ENCODE measurements around the gene NELFA. TPM values are rescaled to one million over a fixed set of nuclear protein-coding genes. Genes with fewer than 3 reads are reported as not detected.

Gene NELFA
- polyA plus RNA-seq, 4 donors = 12.7 to 35.1 (median 22.6) TPM

DNA sequence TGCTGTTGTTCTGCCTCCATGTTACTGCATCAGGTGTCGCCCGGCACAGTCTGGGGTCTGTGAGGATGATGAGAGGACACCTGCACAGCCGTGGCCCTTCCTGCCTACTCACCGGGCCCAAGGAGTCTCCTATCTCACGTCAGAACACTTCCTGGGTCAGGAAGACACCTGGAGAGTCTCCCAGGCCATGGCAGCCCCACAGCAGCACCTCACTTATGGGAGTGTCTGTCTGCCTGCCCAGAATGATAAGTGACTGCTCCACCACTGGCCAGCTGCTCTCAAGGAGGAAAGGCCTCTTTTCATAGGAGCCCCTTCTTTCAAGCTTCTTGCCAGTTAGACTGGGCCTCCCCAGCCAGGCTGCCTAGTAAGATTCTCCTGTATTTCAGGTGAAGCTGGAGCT lies 56.1 kb downstream of the NELFA start:
- H3K36me3 ChIP-seq (ENCODE audit: control insufficient read depth in 3 of 3, insufficient read depth in 2 of 3, low read depth in 1 of 3, low read length in 3 of 3) = peaks cover 4 to 79% (median 11%) of the 10 kb centered on the region in 3 donors
- DNase-seq (no peak), FAIRE-seq (no peak)
- H3K9me3 ChIP-seq (ENCODE audit: control insufficient read depth in 2 of 2, insufficient read depth in 1 of 2, low read depth in 1 of 2, low read length in 1 of 2) = no peaks in the 10 kb centered on the region
- no peaks in the 10 kb centered on the region for H3K4me1 ChIP-seq (ENCODE audit: control insufficient read depth in 3 of 3, insufficient read depth in 2 of 3, low read depth in 1 of 3, low read length in 2 of 3)
- 61 to 76% (median 68%) methylated on average over 5 of the region's 5 CpGs for WGBS, 3 donors
- no peaks in the 10 kb centered on the region for H3K27me3 ChIP-seq (ENCODE audit: control insufficient read depth in 3 of 3, insufficient read depth in 3 of 3, low read length in 3 of 3)
- H3K27ac ChIP-seq (ENCODE audit: low read depth in 1 of 3, low read length in 2 of 3) = no peak overlapping the region
- H3K4me3 ChIP-seq (ENCODE audit: low read depth in 1 of 3, low read length in 3 of 3) = no peak overlapping the region

- H3K27ac ChIP-seq (ENCODE audit: low read depth in 1 of 3, low read length in 2 of 3) = no peak overlapping the region
- H3K9me3 ChIP-seq (ENCODE audit: control insufficient read depth in 2 of 2, insufficient read depth in 1 of 2, low read depth in 1 of 2, low read length in 1 of 2) = no peaks in the 10 kb centered on the region
- 95 to 96% (median 95%) methylated on average over 19 to 20 of the region's 20 CpGs for WGBS, 3 donors
- no peak overlapping the region for H3K4me3 ChIP-seq (ENCODE audit: low read depth in 1 of 3, low read length in 3 of 3)
- DNase-seq (no peak), FAIRE-seq (no peak)
- peaks cover 4 to 76% (median 11%) of the 10 kb centered on the region in 3 donors for H3K36me3 ChIP-seq (ENCODE audit: control insufficient read depth in 3 of 3, insufficient read depth in 2 of 3, low read depth in 1 of 3, low read length in 3 of 3)
- no peaks in the 10 kb centered on the region for H3K27me3 ChIP-seq (ENCODE audit: control insufficient read depth in 3 of 3, insufficient read depth in 3 of 3, low read length in 3 of 3)
- no peaks in the 10 kb centered on the region for H3K4me1 ChIP-seq (ENCODE audit: control insufficient read depth in 3 of 3, insufficient read depth in 2 of 3, low read depth in 1 of 3, low read length in 2 of 3)
Observed at GRCh38 chr4:1952058-1952700, 56.6 kb downstream of the NELFA start.

DNA sequence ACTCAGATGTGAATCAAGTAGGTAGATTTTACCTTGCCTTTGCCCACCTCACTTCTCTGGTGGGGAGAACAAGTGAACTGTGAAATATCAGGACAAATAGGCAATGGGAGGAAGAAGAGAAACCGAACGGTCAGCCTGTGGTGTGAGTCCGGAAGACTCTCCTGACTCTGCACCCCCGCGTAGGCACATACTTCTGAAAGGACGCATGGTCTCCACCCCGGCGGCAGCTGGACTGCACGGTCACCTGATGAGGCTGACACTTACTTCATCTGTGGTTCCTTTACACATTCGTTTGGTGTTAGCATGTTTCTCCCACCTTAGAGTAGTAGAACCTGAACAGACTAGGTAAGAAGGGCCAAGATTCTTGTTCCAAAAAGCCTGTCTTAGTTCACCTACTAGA lies 58.4 kb downstream of the NELFA start:
- FAIRE-seq = no peak
- Histone ChIP-seq H3K27me3 (ENCODE audit: control insufficient read depth in 3 of 3, insufficient read depth in 3 of 3, low read length in 3 of 3) (no peaks in the 10 kb centered on the region), H3K9me3 (ENCODE audit: control insufficient read depth in 2 of 2, insufficient read depth in 1 of 2, low read depth in 1 of 2, low read length in 1 of 2) (no peaks in the 10 kb centered on the region), H3K4me1 (ENCODE audit: control insufficient read depth in 3 of 3, insufficient read depth in 2 of 3, low read depth in 1 of 3, low read length in 2 of 3) (no peaks in the 10 kb centered on the region), H3K4me3 (ENCODE audit: low read depth in 1 of 3, low read length in 3 of 3) (no peak overlapping the region), H3K36me3 (ENCODE audit: control insufficient read depth in 3 of 3, insufficient read depth in 2 of 3, low read depth in 1 of 3, low read length in 3 of 3) (peaks cover 0 to 69% (median 8%) of the 10 kb centered on the region in 3 donors), H3K27ac (ENCODE audit: low read depth in 1 of 3, low read length in 2 of 3) (no peak overlapping the region)
- DNase-seq = no peak
- WGBS, 3 donors = 90 to 93% (median 92%) methylated on average over 10 of the region's 10 CpGs

DNA sequence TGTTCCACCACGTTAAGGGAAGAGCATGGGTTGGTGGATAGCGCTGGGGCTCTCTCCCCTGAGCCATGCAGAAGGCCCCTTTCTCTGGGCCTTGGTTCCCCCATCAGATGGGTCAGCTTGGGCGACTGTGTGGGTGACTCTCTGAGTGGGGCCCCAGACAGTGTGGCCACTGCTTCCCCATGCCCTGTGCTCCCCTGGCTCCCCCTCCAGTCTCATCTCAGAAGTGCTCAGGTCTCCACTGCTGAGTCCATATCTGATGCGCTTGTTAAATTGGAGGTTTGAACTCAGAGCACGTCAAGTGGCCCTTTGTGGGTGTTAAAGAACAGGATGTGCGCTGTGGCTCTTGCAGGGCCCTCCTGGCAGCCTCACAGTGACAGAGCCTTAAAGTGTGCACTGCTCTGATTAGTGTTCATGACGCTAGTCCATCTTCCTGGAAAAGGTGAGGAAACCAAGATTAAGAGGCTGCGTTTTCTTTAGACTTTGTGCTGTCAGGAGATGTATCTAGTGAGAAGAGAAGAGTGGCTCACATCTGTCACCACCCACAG lies 59.8 kb downstream of the NELFA start:
- Histone ChIP-seq H3K4me3 (ENCODE audit: low read depth in 1 of 3, low read length in 3 of 3) (no peak overlapping the region), H3K36me3 (ENCODE audit: control insufficient read depth in 3 of 3, insufficient read depth in 2 of 3, low read depth in 1 of 3, low read length in 3 of 3) (peaks cover 4 to 65% (median 6%) of the 10 kb centered on the region in 3 donors), H3K27ac (ENCODE audit: low read depth in 1 of 3, low read length in 2 of 3) (no peak overlapping the region), H3K4me1 (ENCODE audit: control insufficient read depth in 3 of 3, insufficient read depth in 2 of 3, low read depth in 1 of 3, low read length in 2 of 3) (no peaks in the 10 kb centered on the region), H3K27me3 (ENCODE audit: control insufficient read depth in 3 of 3, insufficient read depth in 3 of 3, low read length in 3 of 3) (no peaks in the 10 kb centered on the region), H3K9me3 (ENCODE audit: control insufficient read depth in 2 of 2, insufficient read depth in 1 of 2, low read depth in 1 of 2, low read length in 1 of 2) (no peaks in the 10 kb centered on the region)
- WGBS, 3 donors = 88 to 91% (median 90%) methylated on average over 8 of the region's 8 CpGs
- no peak for DNase-seq
- FAIRE-seq = no peak

DNA sequence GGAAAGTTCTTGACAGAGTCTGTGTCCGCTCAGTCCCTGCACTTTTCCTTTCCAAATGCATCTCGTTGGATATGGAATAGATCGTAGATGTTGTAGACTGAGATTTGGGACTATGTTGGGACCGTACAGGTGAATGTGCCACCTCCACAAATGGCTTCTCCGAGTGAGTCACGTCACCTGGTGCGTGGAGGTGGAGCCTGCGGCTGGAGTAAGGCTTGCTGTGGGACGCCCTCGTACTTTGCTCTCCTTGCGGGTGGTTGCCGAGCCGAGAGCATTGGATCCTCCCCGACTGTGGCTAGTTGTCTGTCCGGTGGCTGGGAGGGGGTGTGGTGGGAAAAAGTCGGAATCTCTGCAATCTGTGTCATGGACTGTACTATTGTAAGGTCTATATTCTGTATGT lies 60.5 kb downstream of the NELFA start:
- DNase-seq = no peak
- 91 to 94% (median 92%) methylated on average over 16 of the region's 16 CpGs for WGBS, 3 donors
- no peaks in the 10 kb centered on the region for H3K9me3 ChIP-seq (ENCODE audit: control insufficient read depth in 2 of 2, insufficient read depth in 1 of 2, low read depth in 1 of 2, low read length in 1 of 2)
- H3K4me1 ChIP-seq (ENCODE audit: control insufficient read depth in 3 of 3, insufficient read depth in 2 of 3, low read depth in 1 of 3, low read length in 2 of 3) = no peaks in the 10 kb centered on the region
- no peaks in the 10 kb centered on the region for H3K27me3 ChIP-seq (ENCODE audit: control insufficient read depth in 3 of 3, insufficient read depth in 3 of 3, low read length in 3 of 3)
- H3K36me3 ChIP-seq (ENCODE audit: control insufficient read depth in 3 of 3, insufficient read depth in 2 of 3, low read depth in 1 of 3, low read length in 3 of 3) = peaks cover 4 to 66% (median 6%) of the 10 kb centered on the region in 3 donors
- H3K27ac ChIP-seq (ENCODE audit: low read depth in 1 of 3, low read length in 2 of 3) = no peak overlapping the region
- FAIRE-seq = no peak
- H3K4me3 ChIP-seq (ENCODE audit: low read depth in 1 of 3, low read length in 3 of 3) = no peak overlapping the region

DNA sequence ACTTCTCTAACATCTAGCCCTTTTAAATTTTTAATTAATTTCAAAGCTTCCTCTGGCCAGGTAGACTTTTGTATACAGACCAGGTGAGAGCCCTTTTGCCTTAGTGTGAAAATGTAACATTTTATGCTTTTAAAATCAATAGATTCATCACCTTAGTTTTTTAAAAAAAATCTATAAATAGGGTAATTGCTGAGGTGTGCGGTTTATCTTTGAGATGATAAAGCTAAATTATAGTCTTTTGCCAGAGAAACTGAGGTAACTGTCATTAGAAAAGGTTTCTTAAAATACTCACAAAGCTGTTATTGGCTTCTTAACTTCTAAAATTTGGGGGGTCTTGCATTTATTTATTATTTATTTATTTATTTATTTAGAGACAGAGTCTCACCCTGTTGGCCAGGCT lies 62.9 kb downstream of the NELFA start:
- Histone ChIP-seq H3K4me1 (ENCODE audit: control insufficient read depth in 3 of 3, insufficient read depth in 2 of 3, low read depth in 1 of 3, low read length in 2 of 3) (no peaks in the 10 kb centered on the region), H3K36me3 (ENCODE audit: control insufficient read depth in 3 of 3, insufficient read depth in 2 of 3, low read depth in 1 of 3, low read length in 3 of 3) (peaks cover 2 to 53% (median 4%) of the 10 kb centered on the region in 3 donors), H3K4me3 (ENCODE audit: low read depth in 1 of 3, low read length in 3 of 3) (no peak overlapping the region), H3K9me3 (ENCODE audit: control insufficient read depth in 2 of 2, insufficient read depth in 1 of 2, low read depth in 1 of 2, low read length in 1 of 2) (no peaks in the 10 kb centered on the region), H3K27ac (ENCODE audit: low read depth in 1 of 3, low read length in 2 of 3) (no peak overlapping the region), H3K27me3 (ENCODE audit: control insufficient read depth in 3 of 3, insufficient read depth in 3 of 3, low read length in 3 of 3) (no peaks in the 10 kb centered on the region)
- FAIRE-seq = no peak
- 98 to 100% (median 100%) methylated on average over 1 of the region's 1 CpG for WGBS, 3 donors
- no peak for DNase-seq

DNA sequence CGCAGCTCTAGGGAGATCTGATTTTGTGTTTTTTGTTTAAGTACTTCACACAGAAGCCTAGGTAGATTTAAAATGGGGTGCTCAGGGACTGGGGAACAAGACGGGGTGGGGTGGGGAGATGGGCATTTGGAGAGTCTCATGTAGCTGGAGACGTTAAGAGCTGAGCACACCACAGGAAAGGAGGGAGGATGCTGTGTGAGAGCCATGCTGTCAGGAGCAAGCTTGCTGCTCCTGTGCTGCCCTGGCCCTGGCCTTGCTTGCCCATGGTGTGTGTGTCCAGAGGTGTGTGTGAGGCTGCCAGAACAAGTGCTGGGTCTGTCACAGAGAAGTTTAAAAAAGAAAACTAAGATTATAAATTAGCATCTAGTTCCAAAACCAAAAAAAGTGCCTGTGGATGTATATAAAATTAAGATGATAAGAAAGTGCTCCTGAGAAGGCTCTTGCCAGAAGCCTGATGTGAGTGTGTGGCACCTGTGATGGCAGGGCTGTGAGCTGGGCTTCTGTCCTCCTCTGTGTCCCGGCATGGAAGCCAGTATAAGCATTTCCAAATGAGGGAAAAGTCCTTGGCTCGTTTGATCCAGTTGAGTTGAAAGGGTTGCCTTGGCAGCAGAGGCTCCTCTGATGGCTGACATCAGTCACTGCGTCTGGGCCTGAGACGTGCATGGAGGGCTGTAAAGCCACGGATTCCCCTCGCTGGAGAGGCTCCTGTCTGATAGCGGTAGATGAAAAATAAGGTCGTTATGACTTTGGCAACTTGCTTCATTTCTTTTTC lies 63.5 kb downstream of the NELFA start:
- no peaks in the 10 kb centered on the region for H3K9me3 ChIP-seq (ENCODE audit: control insufficient read depth in 2 of 2, insufficient read depth in 1 of 2, low read depth in 1 of 2, low read length in 1 of 2)

DNA sequence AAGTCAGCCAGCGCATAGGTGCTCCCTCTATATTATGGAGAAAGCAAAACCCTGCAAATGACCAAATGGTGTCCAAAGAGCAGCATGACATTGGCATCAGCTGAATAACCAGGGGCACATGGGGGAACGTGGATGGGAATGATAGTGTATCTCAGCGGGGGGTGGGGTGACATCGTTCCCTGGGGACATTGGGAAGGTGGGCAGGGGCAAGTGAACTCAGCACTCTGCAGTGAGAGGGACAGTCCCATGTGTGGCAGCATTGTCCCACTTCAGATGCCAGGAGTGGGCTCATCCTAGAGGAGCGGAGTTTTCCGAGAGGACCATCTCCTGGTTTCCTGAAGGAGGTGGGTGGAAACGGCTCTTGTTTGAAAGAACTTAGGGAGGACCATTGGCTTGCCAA lies 64.8 kb downstream of the NELFA start:
- no peaks in the 10 kb centered on the region for H3K27me3 ChIP-seq (ENCODE audit: control insufficient read depth in 3 of 3, insufficient read depth in 3 of 3, low read length in 3 of 3)
- no peaks in the 10 kb centered on the region for H3K4me1 ChIP-seq (ENCODE audit: control insufficient read depth in 3 of 3, insufficient read depth in 2 of 3, low read depth in 1 of 3, low read length in 2 of 3)
- H3K27ac ChIP-seq (ENCODE audit: low read depth in 1 of 3, low read length in 2 of 3) = no peak overlapping the region
- no peak for FAIRE-seq
- WGBS, 3 donors = 97 to 99% (median 99%) methylated on average over 7 of the region's 7 CpGs
- no peak overlapping the region for H3K4me3 ChIP-seq (ENCODE audit: low read depth in 1 of 3, low read length in 3 of 3)
- H3K9me3 ChIP-seq (ENCODE audit: control insufficient read depth in 2 of 2, insufficient read depth in 1 of 2, low read depth in 1 of 2, low read length in 1 of 2) = no peaks in the 10 kb centered on the region
- no peak for DNase-seq
- peaks cover 2 to 50% (median 11%) of the 10 kb centered on the region in 3 donors for H3K36me3 ChIP-seq (ENCODE audit: control insufficient read depth in 3 of 3, insufficient read depth in 2 of 3, low read depth in 1 of 3, low read length in 3 of 3)

More for the DNA sequence above, 63.5 kb downstream of the NELFA start:
- Histone ChIP-seq H3K27me3 (ENCODE audit: control insufficient read depth in 3 of 3, insufficient read depth in 3 of 3, low read length in 3 of 3) (no peaks in the 10 kb centered on the region), H3K4me1 (ENCODE audit: control insufficient read depth in 3 of 3, insufficient read depth in 2 of 3, low read depth in 1 of 3, low read length in 2 of 3) (no peaks in the 10 kb centered on the region), H3K27ac (ENCODE audit: low read depth in 1 of 3, low read length in 2 of 3) (no peak overlapping the region), H3K4me3 (ENCODE audit: low read depth in 1 of 3, low read length in 3 of 3) (no peak overlapping the region), H3K36me3 (ENCODE audit: control insufficient read depth in 3 of 3, insufficient read depth in 2 of 3, low read depth in 1 of 3, low read length in 3 of 3) (peaks cover 2 to 54% (median 7%) of the 10 kb centered on the region in 3 donors)
- FAIRE-seq (no peak), DNase-seq (no peak)
- 80 to 83% (median 82%) methylated on average over 11 of the region's 11 CpGs for WGBS, 3 donors

Measured in small intestine (tissue), 7 donors.